Fibroblast of mammary gland (primary cell): ENCODE measurements around the gene PLPPR2.

Experiments used
- DNase-seq: peaks from one replicate; pipeline ENCODE4 v3.0.0-alpha.2; 2010; ENCODE audit warnings: low read depth
- H3K4me3 ChIP-seq: 2 replicates; pipeline ENCODE4 v1.5.1; 2011; ENCODE audit warnings: low read depth, mild to moderate bottlenecking, low read length, moderate library complexity; ENCODE audit not compliant: control insufficient read depth
- CTCF ChIP-seq: conservative IDR thresholded peaks from 2 replicates; pipeline ENCODE4 v1.5.1; 2011; ENCODE audit warnings: low read depth, low read length, inconsistent platforms; ENCODE audit not compliant: control insufficient read depth, insufficient read depth

PLPPR2 gene

GRCh38 chr19:11390933-11391680 lies 35.9 kb downstream of the PLPPR2 start:
- H3K4me3 ChIP-seq, result no peak overlapping the region
- no peak for TF ChIP-seq CTCF
- no peak for DNase-seq

- TF ChIP-seq CTCF, result no peak
- no peak overlapping the region for H3K4me3 ChIP-seq
- no peak for DNase-seq
Measured at GRCh38 chr19:11397089-11397610, 41.9 kb downstream of the PLPPR2 start.

GRCh38 chr19:11399667-11400066 lies 44.4 kb downstream of the PLPPR2 start:
- no peak overlapping the region for H3K4me3 ChIP-seq
- DNase-seq, result no peak
- TF ChIP-seq CTCF, result no peak

GRCh38 chr19:11400798-11401197 lies 45.6 kb downstream of the PLPPR2 start:
- no peak for TF ChIP-seq CTCF
- H3K4me3 ChIP-seq, result no peak overlapping the region
- no peak for DNase-seq

- TF ChIP-seq CTCF, result no peak
- DNase-seq, result no peak
- H3K4me3 ChIP-seq, result no peak overlapping the region
Measured at GRCh38 chr19:11401808-11402543, 46.7 kb downstream of the PLPPR2 start.

GRCh38 chr19:11404588-11405222 lies 49.5 kb downstream of the PLPPR2 start:
- no peak overlapping the region for H3K4me3 ChIP-seq
- no peak for TF ChIP-seq CTCF
- no peak for DNase-seq
